Skeletal muscle tissue (tissue), 4 donors: ENCODE data around the gene SPTSSA. TPM values are rescaled to one million over a fixed set of nuclear protein-coding genes. Genes with fewer than 3 reads are reported as not detected.
"Not testable (repeated sequence)": the region's sequence is repeated elsewhere in the genome, so short reads cannot be mapped to it uniquely, and the experiment has no call there.

ENCODE experiments used
- H3K27ac ChIP-seq: one replicate; pipeline ENCODE4 v1.7.0; 2013; ENCODE audit warnings: mild to moderate bottlenecking, low read depth, low read length, inconsistent platforms
- H3K27me3 ChIP-seq, 3 donors: one replicate each; pipeline ENCODE4 v1.7.0; 2013; ENCODE audit warnings: low read length in 3 of 3; ENCODE audit not compliant: control insufficient read depth in 3 of 3, insufficient read depth in 3 of 3
- H3K36me3 ChIP-seq, 3 donors: one replicate each; pipeline ENCODE4 v1.7.0; 2013; ENCODE audit warnings: low read length in 3 of 3; ENCODE audit not compliant: control insufficient read depth in 3 of 3, insufficient read depth in 3 of 3
- H3K4me1 ChIP-seq, 3 donors: one replicate each; pipeline ENCODE4 v1.7.0; 2013; ENCODE audit warnings: low read length in 3 of 3, mild to moderate bottlenecking in 3 of 3; ENCODE audit not compliant: control insufficient read depth in 3 of 3, insufficient read depth in 3 of 3
- H3K4me3 ChIP-seq, 3 donors: one replicate each; pipeline ENCODE4 v1.7.0; 2013; ENCODE audit warnings: low read length in 3 of 3
- H3K9ac ChIP-seq, 3 donors: one replicate each; pipeline ENCODE4 v1.7.0; 2013; ENCODE audit warnings: low read length in 3 of 3, mild to moderate bottlenecking in 3 of 3, moderate library complexity in 2 of 3, low read depth in 1 of 3
- H3K9me3 ChIP-seq, 3 donors: one replicate each; pipeline ENCODE4 v1.7.0; 2013; ENCODE audit warnings: low read length in 3 of 3; ENCODE audit not compliant: control insufficient read depth in 3 of 3
- total RNA-seq: library from RNA; depleted of rRNA; stranded (reverse); fragments of >200 nt; gene quantifications from one replicate; pipeline ENCODE4 v1.2.3, GENCODE V29; 2014
- donor health status: Osteomylitis.

Gene SPTSSA
- total RNA-seq, 1 donor from 2014 or later: 9.9 TPM

DNA sequence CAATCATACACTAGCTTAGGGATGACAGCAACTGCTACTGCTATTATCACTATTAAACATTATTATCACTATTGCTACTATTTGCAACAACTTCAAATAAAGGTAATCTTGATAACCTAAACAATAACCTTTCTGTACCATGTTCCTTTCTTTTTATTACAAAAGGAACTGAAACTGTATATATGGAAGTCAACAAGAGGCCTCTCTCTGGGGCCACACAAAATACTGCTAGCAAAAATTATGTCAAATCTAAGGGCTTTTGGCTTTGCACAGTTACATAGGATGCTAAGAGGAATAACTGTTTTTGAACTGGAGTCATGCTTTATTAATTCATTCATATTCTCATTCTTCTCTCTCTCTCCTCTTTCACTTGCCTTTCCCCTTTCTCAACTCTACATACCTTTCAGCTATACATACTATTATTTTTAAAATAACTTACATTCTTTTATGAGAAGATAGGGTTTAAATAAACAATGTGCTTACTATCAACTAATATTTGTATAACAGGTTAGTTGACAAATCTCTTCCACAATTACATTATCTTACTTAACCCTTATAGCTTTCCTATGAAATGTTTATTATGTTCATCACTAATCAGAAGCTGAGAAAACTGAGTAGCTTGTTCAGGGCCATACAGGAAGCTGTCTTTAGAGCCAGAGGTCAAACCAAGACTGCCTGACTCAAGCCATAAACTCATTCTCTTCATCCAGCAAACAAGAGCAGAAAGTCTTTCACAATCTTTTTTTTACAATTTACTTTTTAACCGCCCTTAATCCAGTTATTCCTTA lies 25.7 kb downstream of the SPTSSA start:
- H3K27me3 ChIP-seq: no peaks in the 10 kb centered on the region
- H3K4me3 ChIP-seq: no peak overlapping the region
- H3K4me1 ChIP-seq: peaks cover 0 to 3% (median 2%) of the 10 kb centered on the region in 3 donors
- H3K36me3 ChIP-seq: no peaks in the 10 kb centered on the region
- H3K9ac ChIP-seq: no peak overlapping the region
- H3K9me3 ChIP-seq: no peaks in the 10 kb centered on the region
- no peak overlapping the region for H3K27ac ChIP-seq

DNA sequence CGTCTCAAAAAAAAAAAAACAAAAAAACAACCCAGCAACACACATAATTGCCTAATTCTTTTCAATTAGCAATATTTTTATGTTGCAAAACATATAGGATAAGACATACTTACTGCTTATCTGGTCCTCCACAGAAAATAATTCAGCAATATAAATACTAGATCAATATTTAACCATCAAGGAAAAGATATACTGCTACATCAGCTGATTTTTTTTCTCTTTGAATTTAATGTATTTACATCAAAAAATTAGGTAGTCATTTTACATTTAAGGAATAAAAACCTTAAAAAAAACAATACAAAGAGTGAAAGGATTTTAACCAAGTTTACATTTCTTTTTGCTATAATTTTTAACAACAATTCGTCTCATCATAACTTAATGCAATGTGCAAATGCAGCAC lies 28.1 kb downstream of the SPTSSA start:
- no peak overlapping the region for H3K9ac ChIP-seq
- no peaks in the 10 kb centered on the region for H3K36me3 ChIP-seq
- no peak overlapping the region for H3K4me3 ChIP-seq
- H3K9me3 ChIP-seq: no peaks in the 10 kb centered on the region
- H3K4me1 ChIP-seq: peaks cover 0 to 3% (median 2%) of the 10 kb centered on the region in 3 donors
- no peaks in the 10 kb centered on the region for H3K27me3 ChIP-seq
- H3K27ac ChIP-seq: no peak overlapping the region

DNA sequence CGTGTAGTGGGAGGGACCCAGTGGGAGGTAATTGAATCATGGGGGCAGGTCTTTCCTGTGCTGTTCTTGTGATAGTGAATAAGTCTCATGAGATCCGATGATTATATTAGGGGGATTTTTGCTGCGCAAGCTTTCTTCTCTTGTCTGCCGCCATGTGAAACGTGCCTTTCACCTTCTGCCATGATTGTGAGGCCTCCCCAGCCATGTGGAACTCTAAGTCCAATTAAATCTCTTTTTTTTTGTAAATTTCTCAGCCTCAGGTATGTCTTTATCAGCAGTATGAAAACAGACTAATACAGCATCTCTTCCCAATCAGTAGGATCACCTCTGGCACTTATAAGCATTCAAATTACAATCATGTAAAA lies 34.0 kb downstream of the SPTSSA start:
- not testable (repeated sequence) for H3K9me3 ChIP-seq, H3K9ac ChIP-seq, H3K27ac ChIP-seq, H3K4me3 ChIP-seq, H3K27me3 ChIP-seq, H3K4me1 ChIP-seq, H3K36me3 ChIP-seq

DNA sequence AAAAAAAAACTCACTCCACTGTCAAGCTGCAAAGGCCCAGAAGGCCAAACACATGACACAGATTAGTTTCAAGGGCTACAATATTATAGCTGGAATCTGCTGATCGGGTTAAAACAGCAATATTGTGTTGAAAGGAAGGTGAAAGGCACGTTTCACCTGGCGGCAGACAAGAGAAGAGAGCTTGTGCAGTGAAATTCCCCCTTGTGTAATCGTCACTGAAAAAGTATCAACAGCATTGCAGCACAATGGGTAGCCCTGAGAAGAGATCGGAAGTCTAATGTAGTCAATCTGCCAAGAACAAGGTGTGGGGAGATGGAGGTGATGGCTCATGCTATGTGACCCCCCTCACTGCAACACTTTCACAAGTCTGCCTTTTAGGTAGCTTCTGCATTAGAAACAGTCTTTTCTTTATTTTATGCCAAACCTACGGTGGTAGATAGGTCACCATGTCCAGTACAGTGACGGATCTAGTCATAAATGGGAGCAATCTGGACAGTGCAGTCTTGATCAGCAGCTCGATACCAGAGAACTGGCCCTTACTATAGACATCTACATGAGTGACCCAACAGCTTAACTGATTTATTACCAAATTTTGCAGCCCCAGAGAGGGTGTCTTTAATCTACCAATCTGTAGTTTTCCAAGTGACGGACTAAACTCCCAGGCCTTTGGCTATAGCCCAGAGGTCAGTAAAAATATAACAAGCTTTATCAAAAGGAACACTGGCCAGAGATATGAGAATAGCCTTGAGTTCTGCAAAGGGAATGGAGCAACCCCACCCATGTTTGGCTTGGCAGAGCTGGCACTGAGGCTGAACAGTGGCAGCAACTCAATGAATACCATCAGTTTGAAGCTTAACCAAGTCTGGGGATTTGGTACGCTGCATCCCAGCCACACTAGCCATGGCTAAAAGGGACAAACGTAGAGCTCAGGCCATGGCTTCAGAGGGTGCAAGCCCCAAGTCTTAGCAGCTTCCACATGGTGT lies 35.4 kb downstream of the SPTSSA start:
- H3K4me1 ChIP-seq: no peaks in the 10 kb centered on the region
- no peak overlapping the region for H3K9ac ChIP-seq
- H3K9me3 ChIP-seq: no peaks in the 10 kb centered on the region
- H3K27ac ChIP-seq: no peak overlapping the region
- H3K27me3 ChIP-seq: no peaks in the 10 kb centered on the region
- H3K4me3 ChIP-seq: no peak overlapping the region
- no peaks in the 10 kb centered on the region for H3K36me3 ChIP-seq

DNA sequence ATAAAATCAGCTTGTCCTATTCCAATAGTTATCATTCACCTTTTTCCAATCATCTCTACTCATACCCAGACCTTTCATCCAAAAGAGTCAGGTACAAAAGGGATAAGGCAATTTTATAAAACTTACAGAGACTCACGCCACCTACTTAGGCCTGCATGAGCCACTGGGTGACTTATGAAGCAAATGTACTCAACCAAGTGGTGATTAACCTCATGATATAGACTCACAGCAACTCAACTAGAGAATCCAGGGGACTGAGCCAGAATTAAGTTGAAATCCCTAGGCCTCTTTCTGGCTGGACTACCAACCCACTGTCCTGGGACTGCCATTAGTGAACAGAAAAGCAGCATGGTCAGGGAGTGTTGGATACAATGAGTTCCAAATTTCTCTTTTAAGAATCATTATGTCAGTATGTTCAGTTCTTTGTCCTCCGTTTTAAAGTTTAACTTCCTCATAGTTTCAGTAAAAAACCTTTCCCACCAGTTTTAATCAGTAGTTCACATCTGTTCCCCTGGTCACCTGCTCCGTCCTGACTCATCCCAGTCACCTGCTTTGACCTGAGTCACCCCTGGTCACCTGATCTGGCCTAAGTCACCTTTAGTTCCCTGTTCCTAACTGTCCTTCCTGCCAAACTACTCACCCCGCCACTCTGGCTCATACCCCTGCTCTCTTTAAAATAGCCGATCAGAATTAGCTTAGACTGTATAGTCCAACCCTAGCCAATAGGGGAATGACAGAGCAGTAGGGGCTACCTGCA lies 36.8 kb downstream of the SPTSSA start:
- Histone ChIP-seq H3K36me3 (no peaks in the 10 kb centered on the region), H3K4me1 (no peaks in the 10 kb centered on the region), H3K9ac (no peak overlapping the region), H3K27me3 (no peaks in the 10 kb centered on the region), H3K9me3 (peaks cover 0 to 6% (median 6%) of the 10 kb centered on the region in 3 donors), H3K27ac (no peak overlapping the region), H3K4me3 (no peak overlapping the region)

DNA sequence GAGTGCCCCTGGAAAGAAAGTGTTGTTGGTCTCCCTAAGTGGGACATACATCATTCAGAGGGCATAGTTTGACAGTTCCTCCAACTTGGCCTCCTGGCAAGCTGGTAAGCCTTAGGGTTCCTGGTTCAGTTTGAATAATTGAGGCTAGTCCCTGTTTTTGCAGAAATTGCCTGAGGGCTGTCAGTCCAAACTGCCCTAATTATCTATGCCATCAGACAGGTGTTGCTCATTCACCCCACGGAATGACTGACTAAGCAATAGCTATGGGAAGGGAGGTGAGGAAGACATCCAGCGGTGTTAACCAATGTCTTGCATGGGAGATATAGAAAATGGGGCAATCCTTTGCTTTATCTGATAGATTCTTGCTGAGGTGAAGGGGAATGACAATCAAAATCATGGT lies 37.6 kb downstream of the SPTSSA start:
- Histone ChIP-seq H3K9me3 (peaks cover 0 to 6% (median 6%) of the 10 kb centered on the region in 3 donors), H3K27ac (no peak overlapping the region), H3K27me3 (no peaks in the 10 kb centered on the region), H3K4me1 (no peaks in the 10 kb centered on the region), H3K36me3 (no peaks in the 10 kb centered on the region), H3K4me3 (no peak overlapping the region), H3K9ac (no peak overlapping the region)

DNA sequence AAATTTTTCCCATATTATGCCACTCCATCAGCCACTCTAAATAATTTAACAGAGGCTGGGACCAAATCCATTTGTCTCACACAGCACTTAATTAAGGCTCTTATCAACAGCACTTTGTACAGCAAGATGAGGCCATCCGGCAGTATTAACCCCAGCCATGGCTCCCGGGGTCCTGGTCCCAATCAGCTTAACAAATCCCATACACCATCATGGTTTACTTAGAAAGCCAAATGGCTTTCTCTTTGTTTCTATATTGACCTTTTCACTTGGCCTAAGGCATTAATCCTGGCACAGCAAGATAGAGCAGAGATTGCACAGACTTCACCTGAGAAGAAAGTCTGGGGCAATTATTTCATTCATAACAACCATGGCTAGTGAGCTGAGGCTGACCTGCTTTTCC lies 38.6 kb downstream of the SPTSSA start:
- H3K27me3 ChIP-seq: no peaks in the 10 kb centered on the region
- H3K9me3 ChIP-seq: peaks cover 0 to 6% (median 6%) of the 10 kb centered on the region in 3 donors
- no peak overlapping the region for H3K9ac ChIP-seq
- no peak overlapping the region for H3K27ac ChIP-seq
- H3K4me1 ChIP-seq: no peaks in the 10 kb centered on the region
- no peaks in the 10 kb centered on the region for H3K36me3 ChIP-seq
- no peak overlapping the region for H3K4me3 ChIP-seq

DNA sequence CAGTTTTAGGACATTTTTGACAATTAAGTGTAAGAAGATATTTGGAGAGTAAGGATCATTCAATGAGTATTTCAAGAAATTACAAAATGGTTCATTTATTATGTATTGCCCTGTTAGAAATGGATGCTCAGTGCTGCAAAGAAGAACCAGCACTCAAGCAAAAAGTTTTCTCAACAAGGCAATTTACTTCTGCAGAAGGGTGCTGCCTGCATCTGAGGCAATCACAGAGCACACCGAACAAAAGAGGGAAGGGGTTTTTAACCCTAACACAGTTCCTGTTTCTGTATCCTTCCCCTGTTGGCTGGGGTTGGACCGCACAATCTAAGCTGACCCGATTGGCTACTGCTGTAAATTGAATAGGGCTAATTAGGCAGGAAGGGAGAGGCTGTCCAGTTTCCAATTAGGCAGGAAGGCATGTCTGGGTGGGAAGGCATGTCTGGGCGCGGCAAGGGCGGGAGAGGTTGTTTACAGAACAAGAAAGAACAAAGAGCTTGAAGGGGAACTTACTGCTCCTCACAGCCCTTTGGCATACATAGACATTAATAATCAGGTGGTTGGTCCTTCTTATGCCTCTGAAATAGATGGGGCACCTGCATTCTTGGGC lies 41.4 kb downstream of the SPTSSA start:
- Histone ChIP-seq H3K4me3 (no peak overlapping the region), H3K9ac (no peak overlapping the region), H3K36me3 (no peaks in the 10 kb centered on the region), H3K9me3 (peaks cover 0 to 6% (median 6%) of the 10 kb centered on the region in 3 donors), H3K4me1 (no peaks in the 10 kb centered on the region), H3K27ac (no peak overlapping the region), H3K27me3 (no peaks in the 10 kb centered on the region)

DNA sequence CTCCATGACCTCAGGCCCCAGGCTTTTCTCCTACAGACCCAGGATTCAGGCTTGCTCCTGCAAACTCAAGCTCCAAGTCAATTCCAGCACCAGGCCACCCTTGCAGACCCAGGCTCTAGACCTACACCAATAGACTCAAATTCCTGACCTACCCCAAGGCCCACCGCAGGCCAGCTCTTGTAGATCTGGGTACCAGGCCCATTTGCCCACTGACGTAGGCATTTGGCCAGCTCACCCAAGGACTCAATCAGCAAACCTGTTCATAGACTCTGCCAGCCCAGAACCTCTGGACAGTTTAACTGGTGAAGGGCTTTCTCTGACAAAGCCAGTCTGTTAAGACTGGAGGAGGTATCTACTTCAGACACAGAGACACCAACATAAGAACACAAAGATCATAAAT lies 52.3 kb downstream of the SPTSSA start:
- Histone ChIP-seq H3K4me1 (no peaks in the 10 kb centered on the region), H3K27me3 (no peaks in the 10 kb centered on the region), H3K9me3 (peaks cover 0 to 5% (median 5%) of the 10 kb centered on the region in 3 donors), H3K36me3 (no peaks in the 10 kb centered on the region), H3K27ac (no peak overlapping the region), H3K4me3 (no peak overlapping the region), H3K9ac (no peak overlapping the region)
